HG02571 (cell line): ENCODE measurements around the gene EPPIN.

Source experiments
- ATAC-seq: cut with Tn5 transposase; IDR thresholded peaks from one replicate; pipeline ENCODE4 v1.9.1; 2021; ENCODE audit warnings: mild to moderate bottlenecking, moderate library complexity; ENCODE audit not compliant: unreplicated experiment

Gene EPPIN

GRCh38 chr20:45539382-45539781 lies 7.8 kb downstream of the EPPIN start, which contains the start of gene WFDC6:
Gene WFDC6 (minus strand): TSS chr20:45539482. CDS start chr20:45539407, 75 bp downstream.
- ATAC-seq = no peak

- ATAC-seq = no peak
These were observed 8.9 kb downstream of the EPPIN start for GRCh38 chr20:45538209-45538799.

GRCh38 chr20:45527294-45527693 lies 19.9 kb downstream of the EPPIN start:
- ATAC-seq = no peak

- ATAC-seq = no peak
These were observed 23.4 kb downstream of the EPPIN start for GRCh38 chr20:45523821-45524220.

- no peak for ATAC-seq
These were observed 28.9 kb downstream of the EPPIN start for GRCh38 chr20:45518282-45518681.

GRCh38 chr20:45515147-45515913 lies 31.9 kb downstream of the EPPIN start, which contains the start of gene SPINT3:
Gene SPINT3 (minus strand): TSS chr20:45515622. CDS start chr20:45515608, 14 bp downstream.
- no peak for ATAC-seq

GRCh38 chr20:45510242-45510862 lies 36.8 kb downstream of the EPPIN start:
- ATAC-seq = no peak

GRCh38 chr20:45509091-45509490 lies 38.1 kb downstream of the EPPIN start:
- ATAC-seq = no peak

- ATAC-seq = no peak
These were observed 38.9 kb downstream of the EPPIN start for GRCh38 chr20:45508068-45508886.

- ATAC-seq = no peak
These were observed 40.0 kb downstream of the EPPIN start for GRCh38 chr20:45507011-45507820.

- ATAC-seq = no peak
These were observed 40.8 kb downstream of the EPPIN start for GRCh38 chr20:45506398-45506797.

GRCh38 chr20:45503403-45503802 lies 43.8 kb downstream of the EPPIN start:
- ATAC-seq = no peak

- no peak for ATAC-seq
These were observed 44.6 kb downstream of the EPPIN start for GRCh38 chr20:45502561-45502960.

GRCh38 chr20:45501600-45501999 lies 45.6 kb downstream of the EPPIN start:
- no peak for ATAC-seq

GRCh38 chr20:45500022-45500421 lies 47.2 kb downstream of the EPPIN start:
- no peak for ATAC-seq

GRCh38 chr20:45497971-45498494 lies 49.2 kb downstream of the EPPIN start:
- no peak for ATAC-seq

- no peak for ATAC-seq
These were observed 51.0 kb downstream of the EPPIN start for GRCh38 chr20:45496166-45496565.

- no peak for ATAC-seq
These were observed 51.7 kb downstream of the EPPIN start for GRCh38 chr20:45495501-45495941.
